HG03558 (cell line): ENCODE data around the gene BCL11A.

Source experiments
- ATAC-seq: cut with Tn5 transposase; IDR thresholded peaks from one replicate; pipeline ENCODE4 v1.9.1; 2021; ENCODE audit warnings: moderate number of reproducible peaks; ENCODE audit not compliant: unreplicated experiment; ENCODE audit errors: extremely low read depth

Gene BCL11A

DNA sequence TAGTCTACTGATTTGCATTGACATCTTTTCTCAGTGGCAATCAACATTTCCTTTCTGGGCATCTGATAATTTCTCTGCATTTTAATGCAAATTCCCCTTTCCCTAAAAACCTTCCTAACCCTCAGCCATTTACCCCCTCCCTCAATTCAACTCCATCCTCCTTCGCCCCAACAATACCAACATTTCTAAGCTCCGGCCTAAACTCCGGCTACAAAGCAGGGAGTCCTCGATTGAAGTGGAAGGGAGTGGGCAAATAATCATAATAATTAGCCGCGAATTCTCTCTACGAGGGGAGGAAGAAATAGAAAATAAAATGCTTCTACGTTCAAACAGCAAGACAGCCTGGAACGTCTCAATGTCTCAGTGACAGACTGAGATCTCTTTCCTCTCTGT, 4.6 kb downstream of the BCL11A start:
- no peak for ATAC-seq

DNA sequence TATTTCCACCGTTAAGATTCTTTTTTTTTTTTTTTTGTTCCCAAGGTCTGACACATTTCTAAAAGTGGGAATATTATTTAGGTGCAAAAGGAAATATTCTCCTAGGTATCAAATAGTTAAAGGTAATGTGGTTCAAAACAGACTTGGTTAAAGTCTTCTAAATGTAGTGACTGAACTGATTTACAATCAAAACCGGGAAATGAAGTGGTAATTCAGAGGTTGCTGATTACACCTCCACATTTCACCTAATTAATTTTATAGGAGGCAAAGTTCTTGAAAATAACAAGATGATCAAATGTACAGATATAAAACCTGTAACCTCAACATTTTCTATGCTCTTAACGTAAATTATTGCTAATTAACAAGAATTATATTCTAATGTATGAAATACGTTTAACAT, 5.1 kb downstream of the BCL11A start:
- no peak for ATAC-seq

DNA sequence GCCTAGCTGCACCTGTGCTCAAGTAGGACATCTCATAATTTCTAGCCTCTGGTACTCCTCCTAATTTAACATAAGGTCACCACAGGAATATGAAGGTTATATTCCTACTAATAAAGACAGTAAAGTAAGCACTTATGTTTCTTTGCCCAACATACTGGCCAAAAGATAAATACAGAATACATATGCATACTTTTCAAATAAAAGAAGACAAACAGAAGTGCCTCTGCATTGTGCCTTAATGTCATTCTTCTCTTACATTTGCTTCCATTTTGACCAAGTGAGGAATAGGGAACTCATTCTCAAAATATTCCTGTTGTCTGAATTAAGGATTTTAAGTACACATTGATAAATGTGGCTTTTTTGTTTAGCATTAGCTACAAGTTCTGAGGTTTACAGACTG, 5.6 kb downstream of the BCL11A start:
- no peak for ATAC-seq

DNA sequence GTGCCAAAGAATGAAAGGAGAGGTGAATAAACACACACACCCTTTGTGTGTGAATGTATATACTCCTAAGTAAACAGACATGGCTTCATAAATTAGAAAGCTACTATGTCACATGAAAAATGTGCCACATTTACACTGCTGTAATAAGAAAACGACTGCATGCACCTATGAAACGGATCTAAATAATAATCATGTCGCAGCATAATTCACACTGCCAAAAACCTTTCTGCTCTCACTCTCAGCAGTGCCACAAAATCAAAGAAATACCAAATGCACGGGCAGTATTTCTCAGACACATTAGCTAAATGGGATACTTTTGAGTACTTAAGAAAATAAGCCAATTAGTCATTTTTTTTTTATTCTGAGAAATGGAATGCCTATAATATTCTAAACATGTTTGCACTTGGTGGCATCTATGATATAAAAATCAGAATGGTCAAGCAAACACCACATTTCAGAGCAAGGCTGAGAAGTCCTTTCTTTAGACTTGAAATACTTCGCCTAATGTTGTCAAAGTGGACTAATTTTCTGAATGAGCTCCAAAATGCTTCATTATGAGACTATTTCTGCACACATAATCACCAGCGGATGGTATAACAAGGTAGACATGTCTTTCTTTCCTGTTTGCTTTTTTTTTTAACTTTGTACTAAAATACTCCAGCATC, 6.6 kb downstream of the BCL11A start:
- ATAC-seq = no peak

DNA sequence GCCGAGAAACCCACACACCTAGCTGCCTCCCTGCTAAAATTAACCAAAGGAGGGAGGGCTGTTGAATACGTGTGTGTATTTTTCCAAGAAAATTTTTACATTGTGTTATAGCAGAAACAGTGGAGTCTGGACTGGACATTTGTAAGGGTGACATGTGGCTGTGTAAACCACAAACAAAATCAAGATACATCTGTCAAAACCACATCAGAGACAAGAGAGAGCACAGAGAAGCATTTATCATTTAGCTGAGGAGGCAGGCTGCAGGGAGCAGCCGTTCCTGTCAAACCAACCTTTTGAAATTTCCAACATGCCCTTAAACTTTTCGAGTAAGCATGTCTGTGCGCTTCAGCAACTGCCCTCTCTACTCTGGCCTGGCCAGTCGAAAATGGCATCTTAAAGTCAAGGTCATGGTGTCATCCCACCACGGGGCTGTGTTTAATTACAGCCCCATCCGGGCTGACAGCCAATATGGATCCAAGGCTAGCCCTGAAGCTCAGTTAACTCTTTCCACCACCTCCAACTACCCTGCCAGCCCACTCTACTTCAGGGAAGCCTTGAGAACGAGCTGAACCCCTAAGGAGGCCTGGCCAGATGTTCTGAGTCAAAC, 8.4 kb downstream of the BCL11A start:
- ATAC-seq = no peak

DNA sequence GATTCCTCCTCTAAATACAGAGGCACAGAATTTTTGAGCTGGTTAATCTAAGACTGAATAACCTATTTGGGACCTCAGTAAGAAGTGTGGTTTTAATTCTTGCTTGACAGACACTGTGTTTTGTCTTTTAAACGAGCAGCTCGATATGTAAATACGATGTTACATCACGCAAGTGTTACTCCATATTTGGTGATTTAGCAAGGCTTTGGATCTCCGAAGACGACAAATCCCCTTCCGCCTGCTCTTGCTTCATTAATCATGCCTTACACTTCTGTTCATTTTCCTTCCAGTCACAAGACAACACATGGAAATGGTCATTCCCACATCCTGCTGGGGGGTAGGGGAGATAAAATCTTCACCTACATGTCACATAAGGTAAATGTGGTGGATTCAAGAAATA, 9.4 kb downstream of the BCL11A start:
- no peak for ATAC-seq

DNA sequence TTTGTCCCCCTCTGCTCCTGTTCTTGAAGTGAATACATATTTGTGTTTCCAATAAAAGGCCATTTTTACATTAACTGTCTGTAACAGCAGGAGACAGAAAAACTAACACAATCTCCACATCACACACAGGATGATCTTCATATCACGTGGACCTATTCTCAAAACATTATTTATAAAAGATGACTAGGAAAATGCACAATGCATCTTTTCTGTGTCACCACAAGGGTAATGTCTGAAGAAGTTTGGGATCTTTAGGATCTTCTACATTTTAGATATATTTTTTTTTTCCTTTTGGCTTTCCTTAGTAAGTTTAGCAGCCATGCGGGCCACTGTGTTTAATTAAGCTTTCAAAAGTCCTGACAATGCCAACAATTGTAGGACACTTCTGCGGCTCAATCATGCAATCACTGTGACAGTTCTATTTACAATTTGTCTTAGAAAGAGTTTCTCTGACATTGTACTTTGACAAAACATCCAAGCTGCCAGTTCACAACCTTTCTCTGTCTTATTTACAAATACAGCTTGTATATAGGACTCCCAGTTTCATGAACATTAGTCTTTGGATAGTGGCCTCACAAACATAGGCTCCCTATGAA, 12.3 kb downstream of the BCL11A start:
- ATAC-seq = no peak

DNA sequence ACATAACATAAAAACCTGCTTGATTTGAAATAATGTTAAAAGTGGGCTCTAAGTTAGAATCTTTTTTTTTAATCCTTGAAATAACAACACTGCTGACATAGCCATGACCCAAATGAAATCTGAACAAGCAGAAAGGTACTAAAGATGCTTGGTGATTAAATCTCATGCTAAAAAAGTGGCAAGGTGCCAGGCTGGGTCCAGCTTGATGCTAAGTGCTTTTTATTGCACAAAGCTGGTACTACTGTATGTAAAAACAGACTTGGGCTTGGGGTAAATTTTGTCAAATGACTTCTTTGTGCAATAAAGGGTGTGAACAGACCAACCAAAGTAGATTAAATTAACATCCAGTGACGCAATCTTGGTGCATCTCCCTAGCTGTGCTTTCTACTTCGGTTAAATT, 13.4 kb downstream of the BCL11A start:
- ATAC-seq = no peak

DNA sequence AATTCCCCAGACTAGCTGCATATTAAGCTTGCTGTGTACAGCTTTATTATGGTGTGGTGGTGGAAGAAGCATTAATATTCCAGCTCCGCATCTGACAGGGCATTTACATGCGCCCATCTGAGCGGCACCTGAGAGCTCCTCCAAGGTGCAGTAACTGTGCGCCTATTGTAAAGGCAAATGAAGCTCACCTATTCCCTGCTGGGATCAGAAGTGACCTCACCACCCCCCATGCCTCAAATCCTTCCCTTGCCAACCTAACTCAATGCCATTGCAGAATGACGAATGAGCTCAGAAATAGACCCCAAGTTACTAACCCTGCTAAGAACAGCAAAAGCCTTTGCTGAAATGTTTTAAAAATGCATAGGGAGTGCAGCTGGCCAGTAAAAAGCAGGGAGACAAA, 14.3 kb downstream of the BCL11A start:
- ATAC-seq = no peak

DNA sequence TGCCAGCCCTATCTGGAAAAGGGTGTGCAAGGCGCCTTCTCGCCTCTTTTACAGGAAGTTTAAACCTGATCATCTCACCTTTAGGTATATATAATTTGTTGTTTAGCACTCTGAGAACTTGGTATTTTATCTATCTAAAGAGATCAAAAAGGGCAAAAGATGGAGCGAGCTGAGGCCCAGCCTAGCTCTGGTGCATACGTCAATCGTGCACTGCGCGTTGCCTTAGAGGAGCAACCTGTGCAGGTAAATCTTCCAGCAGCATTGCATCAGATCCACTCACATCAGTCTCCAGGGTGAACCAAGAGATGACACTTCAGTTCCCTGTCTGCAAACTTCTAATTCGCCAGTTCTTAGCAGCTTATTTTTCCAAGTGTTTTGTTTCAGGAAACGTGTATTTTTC, 15.4 kb downstream of the BCL11A start:
- ATAC-seq = no peak

DNA sequence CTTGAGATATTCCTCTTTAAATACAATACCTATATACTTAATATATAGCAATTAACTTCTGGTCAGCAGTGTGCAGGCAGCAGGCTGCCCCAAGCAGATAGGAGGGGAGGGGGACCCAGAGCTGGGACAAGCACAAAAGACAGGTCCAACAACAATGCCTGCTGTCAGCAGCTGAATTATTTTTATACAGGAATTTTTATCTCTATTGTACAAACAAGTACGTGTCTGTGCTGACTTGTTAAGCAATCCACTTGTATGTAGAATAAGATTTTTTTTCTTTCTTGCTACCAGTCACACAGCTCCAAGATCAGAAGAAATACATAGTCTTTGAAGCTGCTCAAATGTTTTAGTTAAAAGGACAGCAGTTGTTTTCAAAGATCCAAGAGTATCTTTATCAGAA, 16.7 kb downstream of the BCL11A start:
- ATAC-seq = no peak

DNA sequence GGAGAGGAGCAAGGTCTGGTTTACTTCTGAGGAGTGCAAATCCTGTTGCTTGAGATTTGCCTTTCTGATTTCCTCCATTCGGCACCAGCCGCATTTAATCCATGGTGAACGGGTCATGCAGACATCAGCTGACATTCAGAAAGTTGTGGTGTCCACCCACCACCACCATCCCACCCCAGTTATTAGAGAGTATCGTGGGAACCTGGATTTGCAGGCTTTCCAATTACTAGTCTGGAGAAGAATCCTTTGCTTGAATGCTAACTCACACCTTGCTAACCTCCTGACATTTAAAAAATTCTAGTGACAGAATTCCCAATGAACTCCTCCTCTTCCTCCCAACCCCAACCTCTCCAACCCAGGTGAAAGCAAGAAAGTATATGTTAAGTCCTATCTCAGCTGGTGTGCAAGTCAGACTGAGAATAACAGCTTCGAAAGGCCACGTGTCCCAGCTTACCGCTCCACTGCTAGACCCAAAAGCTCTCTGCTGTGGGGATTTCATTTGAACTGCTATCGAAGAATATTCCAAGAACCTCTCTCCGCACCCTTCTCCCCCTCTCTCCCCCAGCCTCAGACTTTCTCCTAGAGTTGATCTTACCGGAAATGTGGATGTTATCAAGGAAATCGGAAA, 17.7 kb downstream of the BCL11A start:
- ATAC-seq = no peak

DNA sequence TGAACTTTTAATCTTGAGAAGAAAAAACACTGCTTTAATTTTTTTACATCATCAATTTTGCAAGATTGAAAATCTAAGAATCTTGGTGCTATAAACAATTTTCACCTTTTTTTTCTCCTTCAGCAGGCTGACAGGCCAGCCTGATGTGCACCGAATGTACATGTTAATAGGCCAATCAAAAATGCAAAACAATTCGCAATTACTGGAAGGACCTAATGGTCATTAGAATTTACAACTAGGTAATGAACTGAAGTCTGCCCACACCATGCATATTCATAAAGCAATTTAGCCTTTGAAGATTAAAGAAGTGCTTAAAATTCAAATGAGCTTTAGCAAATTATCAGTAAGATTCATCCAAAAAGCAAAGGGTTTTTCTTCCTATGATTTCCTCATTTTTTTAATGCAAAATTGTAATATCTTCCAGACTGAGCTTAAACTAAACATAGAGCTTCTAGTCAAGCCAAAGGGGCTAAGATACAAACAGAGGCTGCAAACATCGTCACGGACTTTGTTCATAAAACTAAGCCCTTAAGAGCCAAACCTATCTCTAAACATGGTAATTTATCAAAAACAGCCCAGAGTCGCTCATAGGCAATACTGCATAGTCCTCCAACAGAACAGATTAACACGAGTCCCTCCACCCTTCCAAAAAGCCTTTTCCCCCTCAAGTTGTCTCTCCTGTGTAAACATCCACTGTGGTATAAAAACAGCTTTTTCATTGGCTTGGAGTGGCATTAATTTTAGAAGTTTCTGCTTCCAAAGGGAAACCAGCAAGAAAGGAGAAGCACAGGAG, 18.4 kb downstream of the BCL11A start:
- no peak for ATAC-seq

DNA sequence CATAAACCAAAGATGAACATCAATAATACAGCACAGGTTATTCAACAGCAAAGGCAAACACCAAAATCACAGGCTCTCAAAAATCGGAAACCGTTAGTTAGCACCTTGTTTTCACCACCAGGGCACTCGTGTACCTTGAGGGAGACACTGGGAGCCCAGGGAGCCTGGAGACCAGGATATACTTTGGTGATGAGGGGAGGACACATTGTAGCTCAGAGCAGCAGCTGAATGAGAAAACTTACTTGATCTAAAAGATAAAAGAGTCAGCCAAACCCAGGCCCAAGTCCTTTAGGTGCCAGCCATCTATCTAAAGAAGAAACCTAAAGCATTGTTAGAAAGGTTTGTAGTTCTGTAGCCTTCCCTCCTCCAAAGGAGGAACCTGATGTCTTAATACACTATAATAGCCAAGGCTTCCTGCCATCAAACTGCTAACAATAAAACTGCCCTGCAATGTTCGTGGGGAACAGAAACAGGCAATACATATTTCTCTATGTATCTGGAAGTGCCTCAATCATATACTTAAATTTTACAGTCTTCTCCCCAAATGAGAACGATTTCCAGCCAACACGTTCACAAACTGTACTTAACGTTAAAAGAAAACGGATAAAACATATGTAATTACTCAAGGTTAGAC, 19.3 kb downstream of the BCL11A start:
- no peak for ATAC-seq

DNA sequence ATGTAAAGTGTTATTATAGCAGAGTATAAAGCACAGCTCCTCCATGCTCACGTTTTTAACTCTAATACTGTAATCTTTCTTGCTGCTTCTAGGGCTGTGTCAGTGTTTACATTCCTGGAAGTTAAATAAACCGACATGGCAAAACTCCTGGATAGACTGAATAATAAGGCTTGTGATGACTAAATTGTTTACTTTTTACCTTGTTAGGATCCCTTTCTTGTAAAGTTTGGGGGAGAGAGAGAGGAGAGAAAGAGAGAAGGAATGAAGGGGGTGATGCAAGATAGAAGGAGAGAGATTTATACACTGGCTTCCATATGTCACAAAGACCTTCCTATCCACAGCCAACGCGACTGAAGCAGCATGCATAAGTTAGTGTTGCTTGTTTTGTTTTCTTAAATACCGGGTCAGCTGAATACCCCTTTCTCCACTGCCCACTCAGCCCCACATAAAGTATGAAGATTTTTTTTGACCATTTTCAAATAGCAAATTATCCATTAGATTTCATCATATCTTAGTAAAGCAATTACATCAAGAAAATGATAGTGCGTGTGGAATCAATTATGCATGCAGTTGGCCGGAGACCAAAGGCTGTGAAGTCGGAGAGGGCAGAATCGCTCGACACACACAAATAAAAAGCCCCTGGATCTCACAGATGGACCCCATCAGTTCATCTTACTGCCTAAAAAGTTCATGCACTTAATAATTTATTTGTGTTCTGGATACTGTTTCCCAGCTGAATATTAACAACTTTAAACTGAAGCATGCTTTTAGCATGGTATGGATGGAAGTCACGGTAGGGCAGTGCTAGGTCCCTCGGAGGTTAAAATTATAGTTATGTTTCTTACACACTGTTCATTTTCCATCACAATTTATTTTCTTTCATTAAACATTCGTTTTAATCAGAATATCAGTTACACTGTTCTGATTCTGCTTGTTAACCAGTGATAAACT, 20.1 kb downstream of the BCL11A start:
- ATAC-seq = no peak

DNA sequence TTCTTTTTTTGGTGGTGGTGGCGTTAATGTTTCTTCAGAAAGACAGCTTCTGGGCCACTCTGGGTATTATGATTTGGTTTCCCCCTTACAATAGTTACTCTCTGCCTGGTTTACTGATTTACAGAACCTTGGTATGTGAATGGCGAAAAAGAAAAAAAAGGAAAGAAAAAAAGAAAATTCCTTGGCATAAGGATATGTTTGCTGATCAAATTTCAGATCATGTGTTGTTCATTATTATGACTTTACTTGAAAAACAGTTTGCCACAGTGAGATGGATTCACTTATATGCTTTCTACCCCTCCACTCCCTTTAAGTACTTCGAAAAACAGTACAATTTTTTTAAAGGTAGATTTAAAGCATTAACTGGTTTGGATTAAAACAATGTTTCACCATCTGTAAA, 21.0 kb downstream of the BCL11A start:
- ATAC-seq = no peak

DNA sequence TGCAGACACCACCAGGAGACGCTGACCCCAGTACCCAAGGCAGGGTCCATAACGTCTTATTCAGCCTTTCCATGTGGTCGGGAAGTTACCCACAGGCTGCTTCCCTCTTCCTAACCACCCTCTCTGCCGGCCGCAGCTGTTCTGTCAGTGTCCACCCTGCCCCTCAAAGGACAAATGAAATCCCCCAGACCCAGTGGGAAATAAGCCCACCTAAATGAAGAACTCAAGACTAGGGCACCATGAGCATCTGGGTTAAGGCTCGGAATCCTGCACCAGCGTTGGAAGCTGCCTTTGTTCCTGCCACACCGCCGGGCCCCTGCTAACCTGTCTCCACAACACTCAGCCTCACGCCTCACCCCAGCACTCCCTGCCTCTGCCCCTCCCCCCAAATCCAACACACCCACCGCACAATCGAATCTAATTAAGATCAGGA, 21.7 kb downstream of the BCL11A start:
- no peak for ATAC-seq

DNA sequence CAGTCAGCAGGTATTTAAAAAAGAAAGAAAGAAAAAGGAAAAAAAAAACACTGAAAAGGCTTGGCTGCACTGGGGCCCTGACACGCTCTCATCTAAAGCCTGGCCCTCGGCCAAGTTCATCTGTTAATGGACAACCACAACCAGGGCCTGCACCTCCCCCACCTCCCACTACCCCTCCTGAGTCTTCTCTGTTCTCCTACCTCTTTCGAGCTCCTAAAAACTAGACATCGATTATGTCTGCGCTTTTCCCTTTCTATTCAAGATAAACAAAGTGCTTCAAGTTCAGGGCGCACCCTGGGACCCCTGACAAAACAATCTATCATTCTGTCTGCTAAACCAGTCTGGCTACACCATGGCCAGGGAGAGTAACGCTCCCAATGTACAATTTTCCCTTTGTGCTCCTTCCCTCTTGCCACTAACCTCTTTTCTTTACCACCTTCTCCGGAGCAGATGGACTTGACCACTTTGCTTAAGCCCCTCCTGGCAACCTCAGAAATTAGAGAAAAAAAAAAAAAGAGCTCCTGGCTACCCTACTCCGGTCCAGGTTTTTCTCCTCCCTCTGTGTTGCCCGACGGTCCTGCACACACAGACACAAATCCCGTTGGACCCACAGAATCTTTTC, 22.7 kb downstream of the BCL11A start:
- peak; percentile 45 for ATAC-seq
